NCI-H2196 treated with DMSO at 0.1 percent for 48 hours (cell line): ENCODE measurements around the gene SELENBP1.

Experiments used
- DNase-seq: peaks from one replicate; lab custom pipeline; 2025; ENCODE audit not compliant: unreplicated experiment; lab: John Stamatoyannopoulos, UW

SELENBP1 gene

GRCh38 chr1:151344291-151344690 lies 28.2 kb downstream of the SELENBP1 start:
- DNase-seq = no peak

GRCh38 chr1:151343587-151343986 lies 28.9 kb downstream of the SELENBP1 start:
- DNase-seq = no peak

GRCh38 chr1:151342569-151342968 lies 29.9 kb downstream of the SELENBP1 start:
- no peak for DNase-seq

GRCh38 chr1:151342021-151342420 lies 30.5 kb downstream of the SELENBP1 start:
- DNase-seq = no peak

GRCh38 chr1:151340870-151341754 lies 31.4 kb downstream of the SELENBP1 start:
- peak; percentile 71 for DNase-seq

- DNase-seq = no peak
These were observed 35.9 kb downstream of the SELENBP1 start for GRCh38 chr1:151336556-151336955.

GRCh38 chr1:151334822-151335221 lies 37.7 kb downstream of the SELENBP1 start:
- no peak for DNase-seq

GRCh38 chr1:151327903-151328674 lies 44.4 kb downstream of the SELENBP1 start:
- no peak for DNase-seq

GRCh38 chr1:151327223-151327902 lies 45.1 kb downstream of the SELENBP1 start, which contains the start of gene PI4KB:
PI4KB (minus strand) TSS chr1:151327416; CDS start chr1:151316481, 10,935 bp downstream.
- peak; percentile 94 for DNase-seq

GRCh38 chr1:151326619-151327222 lies 45.8 kb downstream of the SELENBP1 start:
- no peak for DNase-seq

- no peak for DNase-seq
These were observed 46.7 kb downstream of the SELENBP1 start for GRCh38 chr1:151325646-151326429.

- DNase-seq = no peak
These were observed 47.3 kb downstream of the SELENBP1 start for GRCh38 chr1:151325231-151325630.

- no peak for DNase-seq
These were observed 48.0 kb downstream of the SELENBP1 start for GRCh38 chr1:151324390-151324930.

GRCh38 chr1:151318975-151319374 lies 53.5 kb downstream of the SELENBP1 start:
- DNase-seq = no peak

GRCh38 chr1:151315565-151316235 lies 56.8 kb downstream of the SELENBP1 start:
- no peak for DNase-seq
